T-helper 2 cell treated with Interferon-gamma antibody and Interleukin-4, amounts not matched to agents 5 μg/mL and 100 μg/mL, for 36 hours (primary cell): ENCODE measurements around the gene KDM8.
A peak's percentile ranks its signal among the peaks of the same experiment; 100 is the strongest.
"Not testable (repeated sequence)": the region's sequence is repeated elsewhere in the genome, so short reads cannot be mapped to it uniquely, and the experiment has no call there.

Source experiments
- DNase-seq: peaks from one replicate; pipeline ENCODE4 v3.0.0; 2021; ENCODE audit warnings: low spot score
- H3K27ac Mint-ChIP-seq: one replicate; pipeline ENCODE4 v1.8.0; 2021; ENCODE audit warnings: mild to moderate bottlenecking, mixed read lengths
- H3K27me3 Mint-ChIP-seq: one replicate; pipeline ENCODE4 v1.8.0; 2021; ENCODE audit warnings: low read depth, mixed read lengths
- H3K36me3 Mint-ChIP-seq: one replicate; pipeline ENCODE4 v1.8.0; 2021; ENCODE audit warnings: low read depth, mixed read lengths
- H3K4me1 Mint-ChIP-seq: one replicate; pipeline ENCODE4 v1.8.0; 2021; ENCODE audit warnings: low read depth, mixed read lengths
- H3K4me3 Mint-ChIP-seq: one replicate; pipeline ENCODE4 v1.8.0; 2022; ENCODE audit warnings: mild to moderate bottlenecking, moderate library complexity, mixed read lengths
- H3K9me3 Mint-ChIP-seq: one replicate; pipeline ENCODE4 v1.8.0; 2021; ENCODE audit warnings: mixed read lengths

Gene KDM8

GRCh38 chr16:27198451-27199234 lies 4.7 kb upstream of the KDM8 start:
- DNase-seq, result no peak
- Mint-ChIP-seq H3K4me1 (peaks cover 77% of the 10 kb centered on the region), H3K4me3 (peak overlapping the region; percentile 35), H3K36me3 (peaks cover 4% of the 10 kb centered on the region), H3K27ac (peak overlapping the region; percentile 93), H3K27me3 (peaks cover 2% of the 10 kb centered on the region), H3K9me3 (peaks cover 10% of the 10 kb centered on the region)

- Mint-ChIP-seq H3K27me3 (peaks cover 2% of the 10 kb centered on the region), H3K4me1 (peaks cover 80% of the 10 kb centered on the region), H3K9me3 (peaks cover 10% of the 10 kb centered on the region), H3K27ac (peak overlapping the region; percentile 93), H3K4me3 (peak overlapping the region; percentile 35), H3K36me3 (peaks cover 5% of the 10 kb centered on the region)
- DNase-seq, result no peak
These were observed 4.1 kb upstream of the KDM8 start for GRCh38 chr16:27199235-27199586.

GRCh38 chr16:27199736-27200135 lies 3.6 kb upstream of the KDM8 start:
- peak; percentile 42 for DNase-seq
- H3K4me1 Mint-ChIP-seq, result peaks cover 79% of the 10 kb centered on the region
- H3K4me3 Mint-ChIP-seq, result peak overlapping the region; percentile 78
- peaks cover 2% of the 10 kb centered on the region for H3K27me3 Mint-ChIP-seq
- peaks cover 5% of the 10 kb centered on the region for H3K36me3 Mint-ChIP-seq
- peak overlapping the region; percentile 93 for H3K27ac Mint-ChIP-seq
- H3K9me3 Mint-ChIP-seq, result peaks cover 6% of the 10 kb centered on the region

GRCh38 chr16:27200914-27201313 lies 2.4 kb upstream of the KDM8 start:
- not testable (repeated sequence) for DNase-seq, H3K9me3 Mint-ChIP-seq, H3K36me3 Mint-ChIP-seq, H3K27me3 Mint-ChIP-seq
- peak overlapping the region; percentile 78 for H3K4me3 Mint-ChIP-seq
- H3K27ac Mint-ChIP-seq, result peak overlapping the region; percentile 93
- peaks cover 74% of the 10 kb centered on the region for H3K4me1 Mint-ChIP-seq

GRCh38 chr16:27202923-27203506 lies 311 bp upstream of the KDM8 start:
- peak overlapping the region; percentile 97 for H3K4me3 Mint-ChIP-seq
- H3K27me3 Mint-ChIP-seq, result no peaks in the 10 kb centered on the region
- H3K4me1 Mint-ChIP-seq, result peaks cover 59% of the 10 kb centered on the region
- DNase-seq, result no peak
- H3K27ac Mint-ChIP-seq, result peak overlapping the region; percentile 99
- H3K36me3 Mint-ChIP-seq, result peaks cover 7% of the 10 kb centered on the region
- H3K9me3 Mint-ChIP-seq, result no peaks in the 10 kb centered on the region

GRCh38 chr16:27204312-27204915 lies 1.1 kb downstream of the KDM8 start:
- no peak for DNase-seq
- Mint-ChIP-seq H3K27me3 (no peaks in the 10 kb centered on the region), H3K4me1 (peaks cover 45% of the 10 kb centered on the region), H3K36me3 (peaks cover 7% of the 10 kb centered on the region), H3K27ac (peak overlapping the region; percentile 99), H3K9me3 (no peaks in the 10 kb centered on the region), H3K4me3 (peak overlapping the region; percentile 97)

GRCh38 chr16:27205423-27206065 lies 2.2 kb downstream of the KDM8 start:
- peaks cover 35% of the 10 kb centered on the region for H3K4me1 Mint-ChIP-seq
- no peaks in the 10 kb centered on the region for H3K27me3 Mint-ChIP-seq
- H3K9me3 Mint-ChIP-seq, result no peaks in the 10 kb centered on the region
- H3K36me3 Mint-ChIP-seq, result peaks cover 10% of the 10 kb centered on the region
- H3K27ac Mint-ChIP-seq, result no peak overlapping the region
- no peak for DNase-seq
- no peak overlapping the region for H3K4me3 Mint-ChIP-seq

GRCh38 chr16:27207121-27207520 lies 3.8 kb downstream of the KDM8 start:
- H3K4me1 Mint-ChIP-seq, result peaks cover 26% of the 10 kb centered on the region

GRCh38 chr16:27208081-27208680 lies 4.9 kb downstream of the KDM8 start:
- H3K4me3 Mint-ChIP-seq, result no peak overlapping the region
- H3K4me1 Mint-ChIP-seq, result peaks cover 17% of the 10 kb centered on the region
- no peaks in the 10 kb centered on the region for H3K9me3 Mint-ChIP-seq
- DNase-seq, result no peak
- H3K27me3 Mint-ChIP-seq, result no peaks in the 10 kb centered on the region
- peaks cover 16% of the 10 kb centered on the region for H3K36me3 Mint-ChIP-seq
- no peak overlapping the region for H3K27ac Mint-ChIP-seq

More at GRCh38 chr16:27207121-27207520, 3.8 kb downstream of the KDM8 start:
- DNase-seq, H3K27me3 Mint-ChIP-seq, H3K9me3 Mint-ChIP-seq, H3K27ac Mint-ChIP-seq, H3K4me3 Mint-ChIP-seq: not testable (repeated sequence)
- peaks cover 12% of the 10 kb centered on the region for H3K36me3 Mint-ChIP-seq

GRCh38 chr16:27208796-27209195 lies 5.5 kb downstream of the KDM8 start:
- DNase-seq, result no peak
- H3K9me3 Mint-ChIP-seq, result no peaks in the 10 kb centered on the region
- no peak overlapping the region for H3K27ac Mint-ChIP-seq
- peaks cover 16% of the 10 kb centered on the region for H3K4me1 Mint-ChIP-seq
- H3K36me3 Mint-ChIP-seq, result peaks cover 16% of the 10 kb centered on the region
- no peak overlapping the region for H3K4me3 Mint-ChIP-seq
- H3K27me3 Mint-ChIP-seq, result no peaks in the 10 kb centered on the region

GRCh38 chr16:27209591-27209990 lies 6.3 kb downstream of the KDM8 start:
- peaks cover 11% of the 10 kb centered on the region for H3K4me1 Mint-ChIP-seq
- H3K27me3 Mint-ChIP-seq, result no peaks in the 10 kb centered on the region
- H3K27ac Mint-ChIP-seq, result no peak overlapping the region
- H3K36me3 Mint-ChIP-seq, result peaks cover 15% of the 10 kb centered on the region
- H3K9me3 Mint-ChIP-seq, result no peaks in the 10 kb centered on the region
- no peak for DNase-seq
- no peak overlapping the region for H3K4me3 Mint-ChIP-seq

GRCh38 chr16:27210174-27210573 lies 6.8 kb downstream of the KDM8 start:
- DNase-seq, result no peak
- Mint-ChIP-seq H3K9me3 (no peaks in the 10 kb centered on the region), H3K27me3 (no peaks in the 10 kb centered on the region), H3K4me3 (no peak overlapping the region), H3K27ac (peak overlapping the region; percentile 26), H3K4me1 (peaks cover 9% of the 10 kb centered on the region), H3K36me3 (peaks cover 13% of the 10 kb centered on the region)

GRCh38 chr16:27211026-27211425 lies 7.7 kb downstream of the KDM8 start:
- H3K4me3 Mint-ChIP-seq, result no peak overlapping the region
- DNase-seq, result no peak
- peaks cover 6% of the 10 kb centered on the region for H3K4me1 Mint-ChIP-seq
- no peak overlapping the region for H3K27ac Mint-ChIP-seq
- H3K27me3 Mint-ChIP-seq, result no peaks in the 10 kb centered on the region
- peaks cover 17% of the 10 kb centered on the region for H3K36me3 Mint-ChIP-seq
- H3K9me3 Mint-ChIP-seq, result no peaks in the 10 kb centered on the region
